CD14-positive monocyte (primary cell): ENCODE results near the gene SPPL3. TPM values are rescaled to one million over a fixed set of nuclear protein-coding genes. Genes with fewer than 3 reads are reported as not detected.

Experiments used
- DNase-seq, 3 donors: peaks; one replicate each; pipeline ENCODE4 v3.0.0-alpha.2; 2011 to 2022
- H2AFZ ChIP-seq: 2 replicates; pipeline ENCODE4 v1.6.0; 2012; ENCODE audit warnings: mild to moderate bottlenecking, low read depth, low read length, inconsistent platforms; ENCODE audit not compliant: insufficient read depth, poor library complexity, severe bottlenecking
- H3K27ac ChIP-seq, 2 donors: 1 replicate in 1 of 2; 2 replicates in 1 of 2; pipeline ENCODE4 v1.5.1; 2012 to 2013; ENCODE audit warnings: low read length in 2 of 2, control low read depth in 1 of 2, inconsistent platforms in 1 of 2, low read depth in 1 of 2, mild to moderate bottlenecking in 1 of 2
- H3K27me3 ChIP-seq, 2 donors: one replicate each; pipeline versions ENCODE4 v1.6.0 to v1.6.1; 2011 to 2013; ENCODE audit warnings: low read length in 2 of 2; ENCODE audit not compliant: control insufficient read depth in 2 of 2, insufficient read depth in 2 of 2
- H3K36me3 ChIP-seq, 2 donors: replicated peaks in 1 of 2; 1 replicate in 1 of 2; 2 replicates in 1 of 2; pipeline versions ENCODE4 v1.5.1 to v1.6.1; 2012 to 2013; ENCODE audit warnings: low read length in 2 of 2, control low read depth in 1 of 2, inconsistent platforms in 1 of 2, mild to moderate bottlenecking in 1 of 2; ENCODE audit not compliant: insufficient read depth in 2 of 2, control insufficient read depth in 1 of 2
- H3K4me1 ChIP-seq, 2 donors: 1 replicate in 1 of 2; 2 replicates in 1 of 2; pipeline versions ENCODE4 v1.5.1 to v1.6.1; 2012 to 2013; ENCODE audit warnings: low read length in 2 of 2, control low read depth in 1 of 2, inconsistent platforms in 1 of 2, mild to moderate bottlenecking in 1 of 2, moderate library complexity in 1 of 2; ENCODE audit not compliant: insufficient read depth in 2 of 2, control insufficient read depth in 1 of 2
- H3K4me2 ChIP-seq: replicated peaks from 2 replicates; pipeline ENCODE3; 2012; ENCODE audit warnings: low read length, moderate library complexity, mild to moderate bottlenecking; ENCODE audit not compliant: poor library complexity, severe bottlenecking; ENCODE audit errors: extremely low read depth
- H3K4me3 ChIP-seq, 3 experiments: fragments of 200-600 bp in 1 of 3; sonication (generic) in 1 of 3; replicated peaks in 1 of 3; 1 replicate in 2 of 3; 2 replicates in 1 of 3; pipeline ENCODE4 v1.5.1; 2011 to 2013; ENCODE audit warnings: low read length in 3 of 3, mild to moderate bottlenecking in 3 of 3, control low read depth in 2 of 3, low read depth in 2 of 3, inconsistent platforms in 1 of 3, moderate library complexity in 1 of 3
- H3K79me2 ChIP-seq: 2 replicates; pipeline ENCODE4 v1.6.0; 2012; ENCODE audit warnings: mild to moderate bottlenecking, control low read depth, inconsistent platforms, low read length, moderate library complexity; ENCODE audit not compliant: insufficient read depth
- H3K9ac ChIP-seq: 2 replicates; pipeline ENCODE4 v1.6.0; 2017; ENCODE audit warnings: low read length, mild to moderate bottlenecking; ENCODE audit not compliant: insufficient read depth, poor library complexity, severe bottlenecking
- H3K9me3 ChIP-seq, 2 donors: replicated peaks in 1 of 2; 1 replicate in 1 of 2; 2 replicates in 1 of 2; pipeline versions ENCODE4 v1.5.1 to v1.6.1; 2012 to 2013; ENCODE audit warnings: low read length in 2 of 2, control low read depth in 1 of 2; ENCODE audit not compliant: control insufficient read depth in 1 of 2, insufficient read depth in 1 of 2
- H4K20me1 ChIP-seq: 2 replicates; pipeline ENCODE4 v1.6.0; 2012; ENCODE audit warnings: mild to moderate bottlenecking, low read length, control low read depth, moderate library complexity; ENCODE audit not compliant: insufficient read depth
- H3K27ac Mint-ChIP-seq, 7 donors: one replicate each; pipeline ENCODE4 v1.8.0; 2020; ENCODE audit warnings: mild to moderate bottlenecking in 7 of 7, mixed read lengths in 7 of 7, moderate library complexity in 6 of 7, inconsistent platforms in 2 of 7
- H3K27me3 Mint-ChIP-seq, 3 donors: one replicate each; pipeline ENCODE4 v1.8.0; 2021 to 2022; ENCODE audit warnings: low read depth in 3 of 3, mild to moderate bottlenecking in 3 of 3, mixed read lengths in 3 of 3, moderate library complexity in 3 of 3, inconsistent platforms in 1 of 3
- H3K36me3 Mint-ChIP-seq, 2 donors: one replicate each; pipeline ENCODE4 v1.8.0; 2020; ENCODE audit warnings: mixed read lengths in 2 of 2, inconsistent platforms in 1 of 2, mild to moderate bottlenecking in 1 of 2
- H3K4me1 Mint-ChIP-seq: one replicate; pipeline ENCODE4 v1.8.0; 2020; ENCODE audit warnings: mild to moderate bottlenecking, mixed read lengths
- H3K4me3 Mint-ChIP-seq, 2 donors: one replicate each; pipeline ENCODE4 v1.8.0; 2020; ENCODE audit warnings: mild to moderate bottlenecking in 2 of 2, mixed read lengths in 2 of 2, moderate library complexity in 1 of 2
- H3K9me3 Mint-ChIP-seq, 7 donors: one replicate each; pipeline ENCODE4 v1.8.0; 2020 to 2022; ENCODE audit warnings: mixed read lengths in 7 of 7, mild to moderate bottlenecking in 6 of 7, moderate library complexity in 6 of 7, inconsistent platforms in 2 of 7
- WGBS: methylation state at CpG from one replicate; pipeline ENCODE4 v1.1.5; 2013; ENCODE audit warnings: missing lambda C conversion rate; ENCODE audit not compliant: insufficient coverage; 5-methylcytosine and 5-hydroxymethylcytosine counted together
- intact Hi-C, 2 donors: fragments of 100-400 bp; cut with micrococcal nuclease; formaldehyde crosslinking; loops; one replicate each; pipeline versions ENCODE4 v1.15.0 to v1.15.1; 2023
- polyA plus RNA-seq, 3 donors: library from polyadenylated mRNA; depleted of rRNA in 1 of 3; unstranded in 2 of 3; stranded (reverse) in 1 of 3; fragments of 300-500 nt in 2 of 3; fragments of >200 nt in 1 of 3; fragmentation: Illumina TruSeq in 2 of 3; gene quantifications; 1 replicate in 2 of 3; 2 replicates in 1 of 3; pipeline ENCODE4 v1.2.3, GENCODE V29; 2012 to 2021
- TF ChIP-seq, protein P1 (sequence below): fragments of 200-600 bp; IDR thresholded peaks from one replicate; pipeline ENCODE4 v1.8.0; 2022; ENCODE audit warnings: antibody characterized with exemption, mild to moderate bottlenecking

The SPPL3 gene
- polyA plus RNA-seq, 3 donors, result 14.5 to 18.6 (median 18.5) TPM

DNA sequence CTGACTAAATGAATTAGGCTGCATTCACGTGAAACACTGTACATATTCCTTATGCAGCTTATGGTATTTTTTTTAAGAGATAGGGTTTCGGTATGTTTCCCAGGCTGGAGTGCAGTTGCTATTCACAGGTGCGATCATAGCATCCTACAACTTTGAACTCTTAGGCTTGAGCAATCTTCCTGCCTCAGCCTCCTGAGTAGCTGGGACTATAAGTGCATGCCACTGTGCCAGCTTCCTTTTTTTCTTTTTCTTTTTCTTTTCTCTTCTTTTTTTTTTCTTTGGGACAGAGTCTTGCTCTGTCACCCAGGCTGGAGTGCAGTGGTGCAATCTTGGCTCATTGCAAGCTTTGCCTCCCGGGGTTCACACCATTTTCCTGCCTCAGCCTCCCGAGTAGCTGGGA lies 35.8 kb upstream of the SPPL3 start:
- no peaks in the 10 kb centered on the region for H3K9me3 Mint-ChIP-seq
- no peak overlapping the region for H2AFZ ChIP-seq
- WGBS, result 0% methylated on average over 2 of the region's 5 CpGs
- no peaks in the 10 kb centered on the region for H3K36me3 Mint-ChIP-seq
- H4K20me1 ChIP-seq, result no peaks in the 10 kb centered on the region
- H3K27ac Mint-ChIP-seq, result peak overlapping the region; percentile 65 to 90 (median 86)
- H3K4me2 ChIP-seq, result peak overlapping the region; percentile 40
- peaks cover 80% of the 10 kb centered on the region for H3K4me1 Mint-ChIP-seq
- intact Hi-C loops, result no loop called here
- peak overlapping the region; percentile 14 to 71 for H3K27ac ChIP-seq
- H3K9ac ChIP-seq, result no peak overlapping the region
- H3K27me3 Mint-ChIP-seq, result peaks cover 0 to 2% (median 0%) of the 10 kb centered on the region in 3 donors
- H3K79me2 ChIP-seq, result no peaks in the 10 kb centered on the region
- TF ChIP-seq, protein P1, sequence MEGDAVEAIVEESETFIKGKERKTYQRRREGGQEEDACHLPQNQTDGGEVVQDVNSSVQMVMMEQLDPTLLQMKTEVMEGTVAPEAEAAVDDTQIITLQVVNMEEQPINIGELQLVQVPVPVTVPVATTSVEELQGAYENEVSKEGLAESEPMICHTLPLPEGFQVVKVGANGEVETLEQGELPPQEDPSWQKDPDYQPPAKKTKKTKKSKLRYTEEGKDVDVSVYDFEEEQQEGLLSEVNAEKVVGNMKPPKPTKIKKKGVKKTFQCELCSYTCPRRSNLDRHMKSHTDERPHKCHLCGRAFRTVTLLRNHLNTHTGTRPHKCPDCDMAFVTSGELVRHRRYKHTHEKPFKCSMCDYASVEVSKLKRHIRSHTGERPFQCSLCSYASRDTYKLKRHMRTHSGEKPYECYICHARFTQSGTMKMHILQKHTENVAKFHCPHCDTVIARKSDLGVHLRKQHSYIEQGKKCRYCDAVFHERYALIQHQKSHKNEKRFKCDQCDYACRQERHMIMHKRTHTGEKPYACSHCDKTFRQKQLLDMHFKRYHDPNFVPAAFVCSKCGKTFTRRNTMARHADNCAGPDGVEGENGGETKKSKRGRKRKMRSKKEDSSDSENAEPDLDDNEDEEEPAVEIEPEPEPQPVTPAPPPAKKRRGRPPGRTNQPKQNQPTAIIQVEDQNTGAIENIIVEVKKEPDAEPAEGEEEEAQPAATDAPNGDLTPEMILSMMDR, result no peak
- DNase-seq, result peak in 2 of 3 donors; percentile 34 to 48
- H3K4me3 ChIP-seq, result peak overlapping the region in 1 of 3 experiments; percentile 50
- H3K36me3 ChIP-seq, result no peaks in the 10 kb centered on the region
- no peaks in the 10 kb centered on the region for H3K27me3 ChIP-seq
- peaks cover 66 to 77% of the 10 kb centered on the region in 2 donors for H3K4me1 ChIP-seq
- peak overlapping the region in 1 of 2 donors; percentile 20 for H3K4me3 Mint-ChIP-seq
- H3K9me3 ChIP-seq, result no peaks in the 10 kb centered on the region

- Histone ChIP-seq H3K4me1 (peaks cover 71 to 78% of the 10 kb centered on the region in 2 donors), H3K9ac (no peak overlapping the region), H3K27me3 (no peaks in the 10 kb centered on the region), H3K4me2 (peak overlapping the region; percentile 40), H4K20me1 (no peaks in the 10 kb centered on the region), H3K36me3 (no peaks in the 10 kb centered on the region), H3K4me3 (peak overlapping the region in 1 of 3 experiments; percentile 50), H3K27ac (peak overlapping the region; percentile 7 to 71), H3K79me2 (no peaks in the 10 kb centered on the region), H3K9me3 (no peaks in the 10 kb centered on the region), H2AFZ (no peak overlapping the region)
- TF ChIP-seq, protein P1, result no peak
- Mint-ChIP-seq H3K9me3 (no peaks in the 10 kb centered on the region), H3K27me3 (peaks cover 0 to 2% (median 0%) of the 10 kb centered on the region in 3 donors), H3K36me3 (no peaks in the 10 kb centered on the region), H3K27ac (peak overlapping the region; percentile 65 to 90 (median 86)), H3K4me3 (peak overlapping the region in 1 of 2 donors; percentile 55), H3K4me1 (peaks cover 82% of the 10 kb centered on the region)
- DNase-seq, result peak; percentile 76 to 87 (median 82)
- intact Hi-C loops, result loop anchor here in 1 of 2 donors (5.0 kb wide), 1 partner anchor 82 kb away; no protein-coding TSS in a partner anchor
- no CpG with 5 or more reads among the region's 3 CpGs for WGBS
These were observed 35.4 kb upstream of the SPPL3 start for GRCh38 chr12:120939523-120939922.
